Measurements from ENCODE around the gene GRAMD1B.

Gene GRAMD1B

GRCh38 chr11:123601136-123601535 lies 171.1 kb downstream of the GRAMD1B start:
- Histone ChIP-seq H3K9me3 (ENCODE audit: control insufficient read depth, insufficient read depth, low read length) (no peaks in the 10 kb centered on the region), H3K27ac (ENCODE audit: low read length) (no peak overlapping the region), H3K4me1 (ENCODE audit: control insufficient read depth, insufficient read depth, low read length) (0 out of 2 replicates have a peak, but pooled peaks cover 1% of the 10 kb centered on the region), H3K4me3 (ENCODE audit: low read length) (no peak overlapping the region), H3K27me3 (ENCODE audit: control insufficient read depth, insufficient read depth, low read length) (no peaks in the 10 kb centered on the region; the same call in 1 of the 2 replicates), H3K36me3 (ENCODE audit: control insufficient read depth, insufficient read depth, low read length) (peaks cover 8% of the 10 kb centered on the region; the same call in 1 of the 2 replicates)
- WGBS (ENCODE audit: insufficient coverage, insufficient read length), result no CpG with 5 or more reads among the region's 4 CpGs
- no peak for DNase-seq (ENCODE audit: low read depth, low spot score)

DNA sequence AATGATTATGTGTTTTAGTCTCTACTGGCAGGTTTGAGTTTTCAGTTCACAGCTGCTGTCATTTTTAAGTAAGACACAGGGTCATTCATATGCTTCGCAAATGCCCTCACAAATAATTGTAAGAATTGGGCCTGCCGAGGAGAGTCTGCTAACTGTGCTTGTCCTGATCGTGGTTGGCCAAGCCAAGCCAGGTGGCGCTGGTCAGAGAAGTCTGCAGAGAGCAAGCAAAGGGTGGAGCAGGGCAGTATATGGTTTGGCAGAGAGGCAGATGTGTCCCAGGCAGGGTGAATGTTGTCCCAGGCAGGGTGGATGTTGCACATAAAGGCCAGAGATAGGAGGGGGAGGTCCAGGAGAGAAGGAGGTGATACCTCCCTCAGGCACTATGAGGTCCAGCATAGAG lies 171.7 kb downstream of the GRAMD1B start:
- H3K4me3 ChIP-seq (ENCODE audit: low read length), result no peak overlapping the region
- H3K9me3 ChIP-seq (ENCODE audit: control insufficient read depth, insufficient read depth, low read length), result no peaks in the 10 kb centered on the region
- 0 out of 2 replicates have a peak, but pooled peaks cover 1% of the 10 kb centered on the region for H3K4me1 ChIP-seq (ENCODE audit: control insufficient read depth, insufficient read depth, low read length)
- no peaks in the 10 kb centered on the region; the same call in 1 of the 2 replicates for H3K27me3 ChIP-seq (ENCODE audit: control insufficient read depth, insufficient read depth, low read length)
- DNase-seq (ENCODE audit: low read depth, low spot score), result no peak
- no CpG with 5 or more reads among the region's 4 CpGs for WGBS (ENCODE audit: insufficient coverage, insufficient read length)
- H3K27ac ChIP-seq (ENCODE audit: low read length), result no peak overlapping the region
- H3K36me3 ChIP-seq (ENCODE audit: control insufficient read depth, insufficient read depth, low read length), result peaks cover 11% of the 10 kb centered on the region; the same call in 1 of the 2 replicates

DNA sequence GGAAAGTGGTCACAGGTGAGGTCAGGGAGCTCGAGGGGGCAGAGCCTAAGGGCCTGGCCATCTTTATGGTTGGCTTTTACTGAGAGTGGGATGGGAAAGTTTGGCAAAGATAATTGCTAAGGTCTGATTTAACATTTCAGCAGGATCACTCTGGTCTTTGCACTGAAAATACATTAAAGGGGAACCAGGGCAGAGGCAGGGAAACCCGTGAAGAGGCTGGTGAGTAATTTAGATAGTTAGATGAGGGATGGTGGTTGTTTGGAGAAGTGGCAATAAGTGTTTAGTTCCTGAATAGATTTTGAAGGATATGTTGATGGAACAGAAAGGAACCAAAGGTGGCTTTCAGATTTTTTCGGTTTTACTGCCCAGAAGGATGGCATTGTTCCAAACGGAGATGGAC lies 173.6 kb downstream of the GRAMD1B start:
- H3K27me3 ChIP-seq (ENCODE audit: control insufficient read depth, insufficient read depth, low read length), result no peaks in the 10 kb centered on the region; the same call in 1 of the 2 replicates
- H3K36me3 ChIP-seq (ENCODE audit: control insufficient read depth, insufficient read depth, low read length), result peaks cover 11% of the 10 kb centered on the region; the same call in 1 of the 2 replicates
- H3K4me3 ChIP-seq (ENCODE audit: low read length), result no peak overlapping the region
- no peak overlapping the region for H3K27ac ChIP-seq (ENCODE audit: low read length)
- no CpG with 5 or more reads among the region's 4 CpGs for WGBS (ENCODE audit: insufficient coverage, insufficient read length)
- 0 out of 2 replicates have a peak, but pooled peaks cover 1% of the 10 kb centered on the region for H3K4me1 ChIP-seq (ENCODE audit: control insufficient read depth, insufficient read depth, low read length)
- no peaks in the 10 kb centered on the region for H3K9me3 ChIP-seq (ENCODE audit: control insufficient read depth, insufficient read depth, low read length)
- DNase-seq (ENCODE audit: low read depth, low spot score), result no peak

DNA sequence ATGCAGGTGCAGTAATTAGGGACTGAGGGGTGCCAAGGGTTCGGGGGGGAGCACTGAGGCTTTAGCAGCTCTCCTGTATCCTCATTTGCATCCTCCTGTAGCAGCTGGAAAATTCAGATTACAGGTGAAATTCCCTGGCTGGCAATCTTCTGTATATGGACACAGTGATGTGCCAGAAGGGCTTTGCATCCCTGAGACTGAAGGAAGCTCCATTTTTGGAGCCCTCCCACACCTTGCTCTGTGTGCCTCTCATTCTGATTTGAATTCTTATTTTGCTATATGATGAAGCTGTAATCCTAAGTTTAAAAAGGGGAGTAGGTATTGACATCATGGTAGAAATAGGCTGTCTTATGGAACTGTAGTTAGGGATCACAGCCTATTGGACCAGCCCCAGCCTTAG lies 177.7 kb downstream of the GRAMD1B start:
- no peak overlapping the region for H3K27ac ChIP-seq (ENCODE audit: low read length)
- H3K27me3 ChIP-seq (ENCODE audit: control insufficient read depth, insufficient read depth, low read length), result no peaks in the 10 kb centered on the region; the same call in 1 of the 2 replicates
- 0 out of 2 replicates have a peak, but pooled peaks cover 1% of the 10 kb centered on the region for H3K4me1 ChIP-seq (ENCODE audit: control insufficient read depth, insufficient read depth, low read length)
- H3K4me3 ChIP-seq (ENCODE audit: low read length), result no peak overlapping the region
- no CpG with 5 or more reads among the region's 1 CpG for WGBS (ENCODE audit: insufficient coverage, insufficient read length)
- H3K9me3 ChIP-seq (ENCODE audit: control insufficient read depth, insufficient read depth, low read length), result no peaks in the 10 kb centered on the region
- DNase-seq (ENCODE audit: low read depth, low spot score), result no peak
- peaks cover 12% of the 10 kb centered on the region for H3K36me3 ChIP-seq (ENCODE audit: control insufficient read depth, insufficient read depth, low read length)

- no CpG with 5 or more reads among the region's 9 CpGs for WGBS (ENCODE audit: insufficient coverage, insufficient read length)
- Histone ChIP-seq H3K4me1 (ENCODE audit: control insufficient read depth, insufficient read depth, low read length) (no peaks in the 10 kb centered on the region), H3K4me3 (ENCODE audit: low read length) (no peak overlapping the region), H3K36me3 (ENCODE audit: control insufficient read depth, insufficient read depth, low read length) (peaks cover 10% of the 10 kb centered on the region), H3K9me3 (ENCODE audit: control insufficient read depth, insufficient read depth, low read length) (no peaks in the 10 kb centered on the region), H3K27me3 (ENCODE audit: control insufficient read depth, insufficient read depth, low read length) (no peaks in the 10 kb centered on the region; the same call in 1 of the 2 replicates), H3K27ac (ENCODE audit: low read length) (no peak overlapping the region)
- DNase-seq (ENCODE audit: low read depth, low spot score), result no peak
Observed at GRCh38 chr11:123608371-123608770, 178.3 kb downstream of the GRAMD1B start.

DNA sequence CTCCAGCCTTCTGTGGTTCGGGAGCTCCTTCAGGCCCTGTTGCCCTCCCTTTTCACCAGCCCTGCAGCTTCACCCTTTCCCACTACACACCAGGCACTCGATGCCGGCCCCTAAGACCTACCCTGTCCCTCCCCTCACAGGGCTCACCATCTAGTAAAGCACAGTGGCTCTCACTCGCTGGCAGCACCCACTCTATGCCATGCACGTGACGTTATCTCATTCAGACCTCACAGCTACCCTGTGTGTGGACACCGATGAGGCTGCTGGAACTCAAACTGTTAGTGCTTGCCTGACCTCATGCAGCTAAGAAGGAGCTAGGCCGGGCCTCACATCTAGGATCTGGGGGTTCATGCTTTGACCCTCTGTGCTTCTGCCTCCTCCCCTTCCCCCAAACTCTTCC lies 178.9 kb downstream of the GRAMD1B start:
- H3K4me1 ChIP-seq (ENCODE audit: control insufficient read depth, insufficient read depth, low read length), result no peaks in the 10 kb centered on the region
- no peak overlapping the region for H3K4me3 ChIP-seq (ENCODE audit: low read length)
- H3K9me3 ChIP-seq (ENCODE audit: control insufficient read depth, insufficient read depth, low read length), result no peaks in the 10 kb centered on the region
- no peak overlapping the region for H3K27ac ChIP-seq (ENCODE audit: low read length)
- no CpG with 5 or more reads among the region's 8 CpGs for WGBS (ENCODE audit: insufficient coverage, insufficient read length)
- peaks cover 10% of the 10 kb centered on the region for H3K36me3 ChIP-seq (ENCODE audit: control insufficient read depth, insufficient read depth, low read length)
- DNase-seq (ENCODE audit: low read depth, low spot score), result no peak
- no peaks in the 10 kb centered on the region for H3K27me3 ChIP-seq (ENCODE audit: control insufficient read depth, insufficient read depth, low read length)

DNA sequence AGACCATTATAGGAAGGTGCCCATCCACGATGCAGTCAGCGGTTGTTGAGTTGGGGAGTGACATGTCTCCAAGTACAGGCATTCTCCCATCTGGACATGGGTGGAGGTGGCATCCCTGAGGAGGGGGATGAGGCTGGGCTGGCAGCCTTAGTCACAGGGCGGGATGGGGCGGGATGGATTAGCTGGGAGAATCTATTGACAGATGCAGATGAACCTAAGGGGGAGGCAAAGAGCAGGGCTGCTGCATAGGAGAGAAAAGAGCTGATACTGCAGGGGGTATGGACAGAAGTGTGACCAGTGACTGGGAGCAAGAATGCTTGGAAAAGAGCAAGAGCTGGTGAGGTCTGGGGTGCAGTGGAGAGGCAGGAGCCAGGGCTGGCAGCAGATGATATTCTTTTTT lies 181.6 kb downstream of the GRAMD1B start:
- DNase-seq (ENCODE audit: low read depth, low spot score), result no peak
- Histone ChIP-seq H3K36me3 (ENCODE audit: control insufficient read depth, insufficient read depth, low read length) (peaks cover 9% of the 10 kb centered on the region), H3K9me3 (ENCODE audit: control insufficient read depth, insufficient read depth, low read length) (no peaks in the 10 kb centered on the region), H3K4me1 (ENCODE audit: control insufficient read depth, insufficient read depth, low read length) (no peaks in the 10 kb centered on the region), H3K4me3 (ENCODE audit: low read length) (no peak overlapping the region), H3K27me3 (ENCODE audit: control insufficient read depth, insufficient read depth, low read length) (no peaks in the 10 kb centered on the region), H3K27ac (ENCODE audit: low read length) (no peak overlapping the region)
- WGBS (ENCODE audit: insufficient coverage, insufficient read length), result no CpG with 5 or more reads among the region's 4 CpGs

DNA sequence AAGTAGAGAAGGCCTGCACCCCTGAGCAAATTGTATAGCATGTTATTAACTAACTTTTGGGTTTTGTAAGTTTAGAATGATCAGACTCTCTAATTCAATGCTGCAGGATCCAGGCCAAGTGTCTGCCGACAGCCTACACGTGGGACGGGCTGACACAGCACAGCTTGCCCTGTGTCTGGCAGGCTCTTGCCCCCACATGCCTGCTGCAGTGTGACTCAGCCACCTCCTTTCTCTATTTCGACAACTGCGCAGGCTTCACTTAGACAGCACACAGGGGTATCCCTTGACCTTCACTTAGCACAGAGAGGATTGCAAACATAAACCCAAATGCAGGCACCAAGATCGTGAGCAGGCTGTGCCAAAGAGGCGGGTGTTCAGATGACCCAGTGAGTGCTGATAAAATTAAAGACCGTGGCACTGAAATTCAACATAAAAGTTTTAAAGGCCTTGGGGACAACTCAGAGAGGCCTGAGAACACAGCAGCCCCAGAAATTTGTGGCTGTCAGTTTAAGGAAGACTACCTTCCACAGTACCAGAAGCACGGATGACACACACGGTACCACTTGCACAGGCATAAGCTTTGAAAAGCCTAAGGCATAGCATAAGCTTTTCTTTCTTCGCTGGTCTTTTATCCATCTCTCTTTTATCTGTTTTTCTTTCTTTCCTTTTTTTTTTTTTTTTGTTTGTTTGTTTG lies 186.6 kb downstream of the GRAMD1B start:
- DNase-seq (ENCODE audit: low read depth, low spot score), result no peak
- Histone ChIP-seq H3K4me1 (ENCODE audit: control insufficient read depth, insufficient read depth, low read length) (no peaks in the 10 kb centered on the region), H3K36me3 (ENCODE audit: control insufficient read depth, insufficient read depth, low read length) (peaks cover 10% of the 10 kb centered on the region; the same call in 1 of the 2 replicates), H3K27ac (ENCODE audit: low read length) (no peak overlapping the region), H3K9me3 (ENCODE audit: control insufficient read depth, insufficient read depth, low read length) (no peaks in the 10 kb centered on the region), H3K4me3 (ENCODE audit: low read length) (no peak overlapping the region), H3K27me3 (ENCODE audit: control insufficient read depth, insufficient read depth, low read length) (no peaks in the 10 kb centered on the region)
- WGBS (ENCODE audit: insufficient coverage, insufficient read length), result no CpG with 5 or more reads among the region's 11 CpGs

- WGBS (ENCODE audit: insufficient coverage, insufficient read length), result no CpG with 5 or more reads among the region's 9 CpGs
- H3K27me3 ChIP-seq (ENCODE audit: control insufficient read depth, insufficient read depth, low read length), result no peaks in the 10 kb centered on the region
- no peaks in the 10 kb centered on the region for H3K4me1 ChIP-seq (ENCODE audit: control insufficient read depth, insufficient read depth, low read length)
- DNase-seq (ENCODE audit: low read depth, low spot score), result no peak
- H3K4me3 ChIP-seq (ENCODE audit: low read length), result no peak overlapping the region
- H3K9me3 ChIP-seq (ENCODE audit: control insufficient read depth, insufficient read depth, low read length), result no peaks in the 10 kb centered on the region
- H3K27ac ChIP-seq (ENCODE audit: low read length), result no peak overlapping the region
- peaks cover 5% of the 10 kb centered on the region; the same call in 1 of the 2 replicates for H3K36me3 ChIP-seq (ENCODE audit: control insufficient read depth, insufficient read depth, low read length)
Observed at GRCh38 chr11:123622576-123622975, 192.5 kb downstream of the GRAMD1B start.

DNA sequence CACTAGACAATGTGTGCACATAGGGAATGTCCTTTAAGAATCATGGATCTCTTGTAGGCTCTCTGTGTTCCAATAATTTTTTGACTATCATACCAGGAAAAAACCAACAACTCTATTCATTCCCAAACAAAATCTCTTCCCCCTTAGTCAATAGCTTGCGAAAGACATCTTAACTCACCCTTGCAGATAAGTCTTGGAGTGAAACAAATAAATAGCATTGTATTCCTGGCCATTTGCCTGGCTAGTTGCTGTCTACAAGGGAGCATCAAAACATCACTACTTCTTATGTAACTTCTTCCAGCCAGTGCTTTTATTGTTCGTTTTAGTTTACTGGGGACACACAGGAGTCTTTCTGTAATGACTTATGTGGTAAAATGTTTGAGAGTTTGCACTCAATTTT lies 194.9 kb downstream of the GRAMD1B start:
- Histone ChIP-seq H3K36me3 (ENCODE audit: control insufficient read depth, insufficient read depth, low read length) (no peaks in the 10 kb centered on the region; the same call in 1 of the 2 replicates), H3K27me3 (ENCODE audit: control insufficient read depth, insufficient read depth, low read length) (no peaks in the 10 kb centered on the region), H3K4me1 (ENCODE audit: control insufficient read depth, insufficient read depth, low read length) (no peaks in the 10 kb centered on the region), H3K4me3 (ENCODE audit: low read length) (no peak overlapping the region), H3K27ac (ENCODE audit: low read length) (no peak overlapping the region), H3K9me3 (ENCODE audit: control insufficient read depth, insufficient read depth, low read length) (no peaks in the 10 kb centered on the region)
- 100% methylated on average over 1 of the region's 2 CpGs for WGBS (ENCODE audit: insufficient coverage, insufficient read length)
- no peak for DNase-seq (ENCODE audit: low read depth, low spot score)
